ENCODE results near the gene RARS2.

The RARS2 gene

DNA sequence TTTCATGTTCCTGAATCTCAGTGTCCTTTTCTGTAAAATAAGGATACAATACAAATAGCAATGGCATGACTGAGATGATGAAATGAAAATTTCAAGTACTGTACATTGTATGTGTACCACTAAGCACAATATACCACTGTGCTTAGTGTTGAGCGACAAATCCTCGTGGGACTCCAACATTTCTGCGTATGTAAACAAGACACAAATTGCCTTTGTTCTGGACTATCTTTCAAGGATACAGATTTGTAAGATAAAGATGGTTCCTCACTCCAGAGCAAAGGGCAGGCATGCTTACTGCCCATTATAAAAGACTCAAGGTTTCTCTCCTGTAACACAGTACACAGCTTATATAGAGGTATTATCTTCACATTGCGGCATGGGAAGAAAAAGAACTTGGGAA is 6.0 kb downstream of the RARS2 start:
- H3K79me2 ChIP-seq (ENCODE audit: insufficient read depth, low read length), result peaks cover 55% of the 10 kb centered on the region
- no peaks in the 10 kb centered on the region for H3K9me2 ChIP-seq (ENCODE audit: low read depth, low read length)
- no peak overlapping the region for H2AFZ ChIP-seq (ENCODE audit: low read length)
- no peaks in the 10 kb centered on the region for H3F3A ChIP-seq (ENCODE audit: insufficient read depth, low read length)
- H3K9me3 ChIP-seq (ENCODE audit: low read length), result no peaks in the 10 kb centered on the region
- H3K4me2 ChIP-seq (ENCODE audit: low read length), result no peak overlapping the region
- H3K36me3 ChIP-seq (ENCODE audit: insufficient read depth, low read length), result peaks cover 75% of the 10 kb centered on the region
- no peak overlapping the region for H3K27ac ChIP-seq (ENCODE audit: low read depth, low read length, poor library complexity, severe bottlenecking)
- no peak overlapping the region for H3K9ac ChIP-seq (ENCODE audit: low read length)
- TF ChIP-seq, protein P1, sequence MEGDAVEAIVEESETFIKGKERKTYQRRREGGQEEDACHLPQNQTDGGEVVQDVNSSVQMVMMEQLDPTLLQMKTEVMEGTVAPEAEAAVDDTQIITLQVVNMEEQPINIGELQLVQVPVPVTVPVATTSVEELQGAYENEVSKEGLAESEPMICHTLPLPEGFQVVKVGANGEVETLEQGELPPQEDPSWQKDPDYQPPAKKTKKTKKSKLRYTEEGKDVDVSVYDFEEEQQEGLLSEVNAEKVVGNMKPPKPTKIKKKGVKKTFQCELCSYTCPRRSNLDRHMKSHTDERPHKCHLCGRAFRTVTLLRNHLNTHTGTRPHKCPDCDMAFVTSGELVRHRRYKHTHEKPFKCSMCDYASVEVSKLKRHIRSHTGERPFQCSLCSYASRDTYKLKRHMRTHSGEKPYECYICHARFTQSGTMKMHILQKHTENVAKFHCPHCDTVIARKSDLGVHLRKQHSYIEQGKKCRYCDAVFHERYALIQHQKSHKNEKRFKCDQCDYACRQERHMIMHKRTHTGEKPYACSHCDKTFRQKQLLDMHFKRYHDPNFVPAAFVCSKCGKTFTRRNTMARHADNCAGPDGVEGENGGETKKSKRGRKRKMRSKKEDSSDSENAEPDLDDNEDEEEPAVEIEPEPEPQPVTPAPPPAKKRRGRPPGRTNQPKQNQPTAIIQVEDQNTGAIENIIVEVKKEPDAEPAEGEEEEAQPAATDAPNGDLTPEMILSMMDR (IDR thresholded peaks at IDR 0.05; ENCODE audit: low read length), result no peak
- no peak for TF ChIP-seq EZH2 (IDR thresholded peaks at IDR 0.05; ENCODE audit: borderline replicate concordance, low read length)
- H3K4me1 ChIP-seq (ENCODE audit: insufficient read depth, low read length, severe bottlenecking), result peaks cover 12% of the 10 kb centered on the region
- no peaks in the 10 kb centered on the region for H4K20me1 ChIP-seq (ENCODE audit: insufficient read depth, low read length)
- no peaks in the 10 kb centered on the region for H3K27me3 ChIP-seq (ENCODE audit: insufficient read depth, low read length)
- no peak overlapping the region for H3K4me3 ChIP-seq (ENCODE audit: low read depth, low read length, poor library complexity, severe bottlenecking)

DNA sequence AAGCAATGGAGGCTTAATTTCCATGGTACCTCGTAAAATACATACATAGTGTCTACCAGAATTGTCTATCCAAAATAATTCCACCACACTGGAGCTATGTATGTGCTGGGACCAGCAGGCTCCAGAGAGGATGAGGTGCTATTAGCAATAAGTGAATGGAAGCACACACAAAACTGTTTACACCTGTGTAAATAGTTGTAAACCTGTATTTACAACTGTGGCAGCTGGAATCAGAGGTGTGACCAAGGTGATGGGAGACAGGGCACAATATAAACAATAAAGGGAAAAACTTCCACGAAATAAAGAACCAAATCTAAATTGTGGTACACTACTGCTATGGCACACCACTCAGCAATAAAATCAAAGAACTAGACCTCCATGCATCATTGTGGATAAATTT is 14.4 kb downstream of the RARS2 start:
- Histone ChIP-seq H3K9me3 (ENCODE audit: low read length) (no peaks in the 10 kb centered on the region), H3F3A (ENCODE audit: insufficient read depth, low read length) (no peaks in the 10 kb centered on the region), H3K9me2 (ENCODE audit: low read depth, low read length) (no peaks in the 10 kb centered on the region), H3K9ac (ENCODE audit: low read length) (no peak overlapping the region), H4K20me1 (ENCODE audit: insufficient read depth, low read length) (no peaks in the 10 kb centered on the region), H3K4me3 (ENCODE audit: low read depth, low read length, poor library complexity, severe bottlenecking) (no peak overlapping the region), H3K79me2 (ENCODE audit: insufficient read depth, low read length) (peaks cover 27% of the 10 kb centered on the region), H3K4me1 (ENCODE audit: insufficient read depth, low read length, severe bottlenecking) (peaks cover 8% of the 10 kb centered on the region), H3K27ac (ENCODE audit: low read depth, low read length, poor library complexity, severe bottlenecking) (no peak overlapping the region), H3K4me2 (ENCODE audit: low read length) (no peak overlapping the region), H3K36me3 (ENCODE audit: insufficient read depth, low read length) (peaks cover 20% of the 10 kb centered on the region), H2AFZ (ENCODE audit: low read length) (no peak overlapping the region), H3K27me3 (ENCODE audit: insufficient read depth, low read length) (no peaks in the 10 kb centered on the region)
- TF ChIP-seq EZH2 (IDR thresholded peaks at IDR 0.05; ENCODE audit: borderline replicate concordance, low read length), result no peak
- TF ChIP-seq, protein P1 (IDR thresholded peaks at IDR 0.05; ENCODE audit: low read length), result no peak

DNA sequence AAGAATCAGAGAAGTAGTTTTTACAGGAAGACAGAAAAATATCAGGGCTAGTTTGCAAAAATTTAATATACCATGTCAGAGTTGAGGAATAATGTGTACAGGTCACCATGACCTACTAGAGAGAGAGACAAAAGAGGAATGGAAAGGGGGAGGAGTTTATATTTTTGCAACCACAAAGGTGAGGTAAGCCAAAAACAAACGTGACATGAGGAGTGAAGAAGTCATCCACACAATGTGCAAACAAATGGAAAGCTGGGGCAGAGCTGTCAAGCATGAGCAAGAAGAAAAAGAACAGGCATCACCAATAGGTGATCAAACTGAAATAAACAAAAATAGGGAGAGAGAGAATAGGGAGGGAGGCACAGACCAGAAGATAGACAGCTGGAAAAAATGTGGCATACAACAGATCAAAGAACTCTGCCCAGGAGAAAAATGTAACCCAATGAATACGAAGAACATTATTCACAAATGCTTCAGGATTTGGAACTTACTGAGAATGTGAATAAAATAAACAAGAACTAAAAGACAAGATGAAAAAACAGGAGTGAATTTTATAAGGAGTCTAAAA is 15.5 kb downstream of the RARS2 start:
- H3K4me2 ChIP-seq (ENCODE audit: low read length), result no peak overlapping the region
- H2AFZ ChIP-seq (ENCODE audit: low read length), result no peak overlapping the region
- no peak overlapping the region for H3K9ac ChIP-seq (ENCODE audit: low read length)
- no peaks in the 10 kb centered on the region for H3K9me3 ChIP-seq (ENCODE audit: low read length)
- H3K9me2 ChIP-seq (ENCODE audit: low read depth, low read length), result no peaks in the 10 kb centered on the region
- no peaks in the 10 kb centered on the region for H3K27me3 ChIP-seq (ENCODE audit: insufficient read depth, low read length)
- H3K4me1 ChIP-seq (ENCODE audit: insufficient read depth, low read length, severe bottlenecking), result peaks cover 8% of the 10 kb centered on the region
- no peaks in the 10 kb centered on the region for H4K20me1 ChIP-seq (ENCODE audit: insufficient read depth, low read length)
- peaks cover 28% of the 10 kb centered on the region for H3K79me2 ChIP-seq (ENCODE audit: insufficient read depth, low read length)
- H3K27ac ChIP-seq (ENCODE audit: low read depth, low read length, poor library complexity, severe bottlenecking), result no peak overlapping the region
- TF ChIP-seq EZH2 (IDR thresholded peaks at IDR 0.05; ENCODE audit: borderline replicate concordance, low read length), result no peak
- TF ChIP-seq, protein P1 (IDR thresholded peaks at IDR 0.05; ENCODE audit: low read length), result no peak
- H3K36me3 ChIP-seq (ENCODE audit: insufficient read depth, low read length), result peaks cover 18% of the 10 kb centered on the region
- H3K4me3 ChIP-seq (ENCODE audit: low read depth, low read length, poor library complexity, severe bottlenecking), result no peak overlapping the region
- no peaks in the 10 kb centered on the region for H3F3A ChIP-seq (ENCODE audit: insufficient read depth, low read length)
